Activated naive CD4-positive, alpha-beta T cell treated with anti-CD3 and anti-CD28 coated beads for 36 hours (primary cell): ENCODE results near the gene PELI1. TPM values are rescaled to one million over a fixed set of nuclear protein-coding genes. Genes with fewer than 3 reads are reported as not detected.

ENCODE experiments used
- total RNA-seq, 2 experiments: library from RNA; stranded (reverse); gene quantifications; one replicate each; pipeline ENCODE4 v1.2.3, GENCODE V29; 2021

PELI1 gene
- total RNA-seq, 2 experiments from 2014 or later: 25.7 to 28.0 TPM

Other genes starting within 250 kb of the PELI1 start
- 1 to 10 TPM; 7.0 to 7.7 TPM for gene VPS54, start 125.0 kb downstream of the PELI1 start, total RNA-seq